ENCODE results near the gene TUNAR. TPM values are rescaled to one million over a fixed set of nuclear protein-coding genes. Genes with fewer than 3 reads are reported as not detected.

Gene TUNAR
- total RNA-seq, 4 donors from 2014 or later = 0.54 TPM; not detected in 3

- TF ChIP-seq EP300 (IDR thresholded peaks at IDR 0.05) = no peak
- TF ChIP-seq POLR2A (IDR thresholded peaks at IDR 0.05) = no peak
- TF ChIP-seq POLR2AphosphoS5 (IDR thresholded peaks at IDR 0.05) = no peak
- TF ChIP-seq, protein P1, sequence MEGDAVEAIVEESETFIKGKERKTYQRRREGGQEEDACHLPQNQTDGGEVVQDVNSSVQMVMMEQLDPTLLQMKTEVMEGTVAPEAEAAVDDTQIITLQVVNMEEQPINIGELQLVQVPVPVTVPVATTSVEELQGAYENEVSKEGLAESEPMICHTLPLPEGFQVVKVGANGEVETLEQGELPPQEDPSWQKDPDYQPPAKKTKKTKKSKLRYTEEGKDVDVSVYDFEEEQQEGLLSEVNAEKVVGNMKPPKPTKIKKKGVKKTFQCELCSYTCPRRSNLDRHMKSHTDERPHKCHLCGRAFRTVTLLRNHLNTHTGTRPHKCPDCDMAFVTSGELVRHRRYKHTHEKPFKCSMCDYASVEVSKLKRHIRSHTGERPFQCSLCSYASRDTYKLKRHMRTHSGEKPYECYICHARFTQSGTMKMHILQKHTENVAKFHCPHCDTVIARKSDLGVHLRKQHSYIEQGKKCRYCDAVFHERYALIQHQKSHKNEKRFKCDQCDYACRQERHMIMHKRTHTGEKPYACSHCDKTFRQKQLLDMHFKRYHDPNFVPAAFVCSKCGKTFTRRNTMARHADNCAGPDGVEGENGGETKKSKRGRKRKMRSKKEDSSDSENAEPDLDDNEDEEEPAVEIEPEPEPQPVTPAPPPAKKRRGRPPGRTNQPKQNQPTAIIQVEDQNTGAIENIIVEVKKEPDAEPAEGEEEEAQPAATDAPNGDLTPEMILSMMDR (IDR thresholded peaks at IDR 0.05) = no peak
- Histone ChIP-seq H3K4me3 (no peak overlapping the region), H3K36me3 (no peaks in the 10 kb centered on the region), H3K27ac (no peak overlapping the region), H3K4me1 (no peaks in the 10 kb centered on the region), H3K27me3 (peaks cover 68% of the 10 kb centered on the region), H3K9me3 (no peaks in the 10 kb centered on the region)
- WGBS, 2 donors (ENCODE audit: low coverage in 1 of 2) = 85 to 86% methylated on average over 4 to 5 of the region's 5 CpGs
- no peak for ATAC-seq
Observed at GRCh38 chr14:95903165-95903564, 26.5 kb downstream of the TUNAR start.

DNA sequence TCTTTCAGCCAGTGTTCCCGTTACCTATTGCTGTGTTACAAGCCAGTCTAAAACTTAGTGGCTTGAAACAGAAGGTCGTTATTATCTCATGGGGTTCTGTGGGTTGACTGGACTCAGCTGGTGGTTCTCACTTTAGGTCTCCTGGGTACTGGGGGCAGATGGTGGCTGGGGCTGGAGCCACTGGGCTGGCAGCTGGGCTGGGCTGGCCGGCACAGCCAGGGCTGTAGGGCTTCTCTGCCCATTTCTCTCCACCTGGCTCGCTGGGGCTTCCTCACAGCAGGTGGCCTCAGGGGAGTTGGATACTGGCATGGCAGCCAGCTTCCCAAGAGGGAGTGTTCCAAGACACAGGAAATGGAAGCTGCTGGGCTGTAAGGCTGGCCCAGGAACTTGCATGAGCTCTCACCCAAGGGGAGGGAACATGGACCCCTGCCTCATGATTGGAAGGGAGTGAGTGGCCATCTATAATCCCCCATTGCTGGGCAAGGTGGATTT, 27.0 kb downstream of the TUNAR start:
- H3K36me3 ChIP-seq = no peaks in the 10 kb centered on the region
- H3K27me3 ChIP-seq = peaks cover 65% of the 10 kb centered on the region
- WGBS, 2 donors (ENCODE audit: low coverage in 1 of 2) = 67% methylated on average over 1 to 2 of the region's 4 CpGs
- no peaks in the 10 kb centered on the region for H3K4me1 ChIP-seq
- ATAC-seq = no peak
- H3K27ac ChIP-seq = no peak overlapping the region
- H3K9me3 ChIP-seq = no peaks in the 10 kb centered on the region
- H3K4me3 ChIP-seq = no peak overlapping the region
- TF ChIP-seq POLR2A (IDR thresholded peaks at IDR 0.05) (no peak), EP300 (IDR thresholded peaks at IDR 0.05) (no peak), POLR2AphosphoS5 (IDR thresholded peaks at IDR 0.05) (no peak)
- TF ChIP-seq, protein P1 (IDR thresholded peaks at IDR 0.05) = no peak

- H3K4me3 ChIP-seq = no peak overlapping the region
- no peaks in the 10 kb centered on the region for H3K36me3 ChIP-seq
- ATAC-seq = no peak
- no peak overlapping the region for H3K27ac ChIP-seq
- WGBS, 2 donors (ENCODE audit: low coverage in 1 of 2) = 66 to 72% methylated on average over 4 of the region's 4 CpGs
- no peak for TF ChIP-seq EP300 (IDR thresholded peaks at IDR 0.05)
- TF ChIP-seq POLR2AphosphoS5 (IDR thresholded peaks at IDR 0.05) = no peak
- TF ChIP-seq, protein P1 (IDR thresholded peaks at IDR 0.05) = no peak
- no peak for TF ChIP-seq POLR2A (IDR thresholded peaks at IDR 0.05)
- H3K4me1 ChIP-seq = no peaks in the 10 kb centered on the region
- H3K9me3 ChIP-seq = no peaks in the 10 kb centered on the region
- H3K27me3 ChIP-seq = peaks cover 48% of the 10 kb centered on the region
Observed at GRCh38 chr14:95906591-95906990, 30.0 kb downstream of the TUNAR start.

DNA sequence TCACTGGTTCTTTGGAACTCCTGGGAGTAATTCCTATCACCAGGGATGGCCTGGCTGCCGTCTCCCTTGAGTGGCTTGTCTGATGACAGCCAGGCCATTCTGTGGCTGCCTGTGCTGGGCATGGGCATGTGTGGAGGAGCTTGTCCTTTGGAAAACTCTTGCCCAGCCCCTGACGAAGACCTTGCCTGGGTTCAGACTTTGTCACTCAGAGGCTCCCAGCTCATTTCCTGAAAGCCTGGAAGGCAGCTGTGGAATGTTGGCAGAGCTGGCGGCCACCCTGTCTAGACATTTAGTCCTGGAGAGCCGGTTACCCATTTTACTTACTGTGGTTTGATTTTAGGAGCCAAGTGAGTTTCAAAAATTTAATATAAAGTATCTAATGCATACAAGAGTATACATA, 34.0 kb downstream of the TUNAR start:
- TF ChIP-seq, protein P1 (IDR thresholded peaks at IDR 0.05) = no peak
- no peak for TF ChIP-seq POLR2AphosphoS5 (IDR thresholded peaks at IDR 0.05)
- no peak for TF ChIP-seq EP300 (IDR thresholded peaks at IDR 0.05)
- no peak for TF ChIP-seq POLR2A (IDR thresholded peaks at IDR 0.05)
- no peak overlapping the region for H3K4me3 ChIP-seq
- WGBS, 2 donors (ENCODE audit: low coverage in 1 of 2) = 21 to 52% methylated on average over 3 to 4 of the region's 4 CpGs

DNA sequence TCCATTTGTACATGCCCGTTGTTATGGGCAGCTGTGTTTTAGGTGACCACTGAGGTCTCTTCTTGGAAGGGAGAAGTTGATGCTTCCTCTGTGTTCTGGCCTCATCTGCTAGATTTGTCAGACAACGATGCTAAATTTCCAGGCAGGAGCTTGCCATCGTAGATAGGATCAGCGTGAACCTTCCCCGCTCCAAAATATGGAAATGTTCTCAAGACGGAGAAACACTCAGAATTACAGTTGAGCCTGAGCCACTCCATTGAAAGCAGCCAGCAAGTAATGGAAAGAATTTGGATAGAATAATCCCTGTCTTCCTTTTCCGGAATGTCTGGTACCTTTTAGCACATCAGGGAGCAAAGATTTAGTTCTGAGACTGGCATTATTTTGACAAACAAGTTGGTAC, 34.8 kb downstream of the TUNAR start:
- 82 to 88% methylated on average over 6 of the region's 7 CpGs for WGBS, 2 donors (ENCODE audit: low coverage in 1 of 2)
- H3K27me3 ChIP-seq = peaks cover 42% of the 10 kb centered on the region
- no peaks in the 10 kb centered on the region for H3K9me3 ChIP-seq
- TF ChIP-seq POLR2AphosphoS5 (IDR thresholded peaks at IDR 0.05) = no peak
- TF ChIP-seq POLR2A (IDR thresholded peaks at IDR 0.05) = no peak
- TF ChIP-seq EP300 (IDR thresholded peaks at IDR 0.05) = no peak
- TF ChIP-seq, protein P1 (IDR thresholded peaks at IDR 0.05) = no peak
- no peaks in the 10 kb centered on the region for H3K4me1 ChIP-seq
- ATAC-seq = no peak
- no peak overlapping the region for H3K27ac ChIP-seq
- H3K36me3 ChIP-seq = no peaks in the 10 kb centered on the region
- no peak overlapping the region for H3K4me3 ChIP-seq

More for the DNA sequence above, 34.0 kb downstream of the TUNAR start:
- no peaks in the 10 kb centered on the region for H3K9me3 ChIP-seq
- peaks cover 40% of the 10 kb centered on the region for H3K27me3 ChIP-seq
- no peaks in the 10 kb centered on the region for H3K4me1 ChIP-seq
- H3K36me3 ChIP-seq = no peaks in the 10 kb centered on the region
- no peak for ATAC-seq
- no peak overlapping the region for H3K27ac ChIP-seq

All from gastroesophageal sphincter (tissue), 4 donors.